ENCODE results near the gene PLAGL2.
"Not testable (repeated sequence)": the region's sequence is repeated elsewhere in the genome, so short reads cannot be mapped to it uniquely, and the experiment has no call there.

PLAGL2 gene

GRCh38 chr20:32179515-32179914 is 28.0 kb downstream of the PLAGL2 start:
- no peak for DNase-seq

GRCh38 chr20:32177696-32178095 is 29.8 kb downstream of the PLAGL2 start:
- not testable (repeated sequence) for DNase-seq

DNA sequence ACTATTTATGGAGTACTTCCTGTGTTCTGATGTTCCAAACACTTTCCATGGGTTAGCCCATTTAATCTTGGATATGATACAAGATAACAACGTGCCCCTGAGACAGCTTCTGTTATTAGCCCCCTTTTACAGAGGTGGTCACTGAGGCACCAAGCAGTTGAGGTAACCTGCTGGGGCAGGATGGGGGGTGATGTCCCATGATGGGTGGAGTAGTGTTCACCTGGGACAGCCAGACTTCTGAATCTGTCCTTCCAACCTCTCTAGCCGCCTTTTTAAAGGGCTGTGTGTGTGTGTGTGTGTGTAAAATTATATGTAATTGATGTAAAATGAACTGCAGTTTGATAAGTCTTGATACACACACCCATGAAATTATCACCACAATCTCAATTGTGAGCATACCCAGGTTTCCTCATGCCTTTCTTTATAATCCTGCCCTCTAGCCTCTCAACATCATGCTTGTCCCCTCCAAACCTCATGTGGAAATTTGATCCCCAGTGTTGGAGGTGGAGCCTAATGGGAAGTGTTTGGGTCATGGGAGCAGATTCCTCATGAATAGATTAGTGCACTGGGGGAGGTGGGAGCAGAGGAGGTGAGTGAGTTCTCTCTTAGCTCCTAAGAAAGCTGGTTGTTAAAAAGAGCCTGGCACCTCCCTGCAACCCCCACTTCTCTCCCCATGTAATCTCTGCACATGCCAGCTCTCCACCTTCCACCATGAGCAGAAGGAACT is 39.2 kb downstream of the PLAGL2 start:
- no peak for DNase-seq

- DNase-seq: no peak
These were observed 40.0 kb downstream of the PLAGL2 start for GRCh38 chr20:32167552-32167951.

GRCh38 chr20:32165836-32166545 is 41.6 kb downstream of the PLAGL2 start:
- no peak for DNase-seq

DNA sequence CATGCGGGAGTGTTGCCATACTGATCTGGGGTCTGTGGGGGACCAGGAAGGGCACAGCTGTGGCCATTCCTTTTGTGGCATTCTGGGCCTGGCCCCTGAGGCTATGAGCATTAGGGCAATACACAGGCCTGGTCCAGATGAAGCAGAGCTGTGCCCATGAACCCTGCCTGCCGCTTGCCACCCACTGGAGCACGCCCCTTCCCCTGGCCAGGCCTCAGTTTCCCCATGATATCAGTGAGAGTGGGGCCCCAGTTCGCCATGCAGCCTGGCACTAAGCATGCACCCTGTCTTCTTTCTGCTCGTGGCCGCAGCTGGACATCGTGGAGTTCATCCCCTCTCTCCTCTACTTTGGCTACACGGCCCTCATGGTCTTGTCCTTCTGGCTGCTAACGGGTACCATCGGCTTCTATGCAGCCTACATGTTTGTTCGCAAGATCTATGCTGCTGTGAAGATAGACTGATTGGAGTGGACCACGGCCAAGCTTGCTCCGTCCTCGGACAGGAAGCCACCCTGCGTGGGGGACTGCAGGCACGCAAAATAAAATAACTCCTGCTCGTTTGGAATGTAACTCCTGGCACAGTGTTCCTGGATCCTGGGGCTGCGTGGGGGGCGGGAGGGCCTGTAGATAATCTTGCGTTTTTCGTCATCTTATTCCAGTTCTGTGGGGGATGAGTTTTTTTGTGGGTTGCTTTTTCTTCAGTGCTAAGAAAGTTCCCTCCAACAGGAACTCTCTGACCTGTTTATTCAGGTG is 42.4 kb downstream of the PLAGL2 start:
- no peak for DNase-seq

DNA sequence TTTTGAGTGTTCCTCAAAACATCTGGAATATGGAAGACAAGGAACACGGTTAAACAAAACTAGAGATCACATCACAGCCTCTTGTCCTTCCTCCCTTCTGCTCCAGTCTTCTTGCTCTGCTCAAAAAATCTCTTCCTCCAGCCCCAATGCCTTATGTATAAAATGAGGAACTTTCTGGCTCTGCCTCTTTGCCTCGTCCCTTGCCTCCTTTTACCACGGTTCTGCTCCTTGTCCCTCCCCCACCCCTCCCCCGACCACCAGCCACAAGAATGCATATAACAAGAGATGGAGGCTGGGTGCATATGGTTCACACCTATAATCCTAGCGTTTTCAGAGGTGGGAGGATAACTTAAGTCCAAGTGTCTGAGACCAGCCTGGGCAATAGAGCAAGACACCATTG is 43.6 kb downstream of the PLAGL2 start:
- DNase-seq: no peak

GRCh38 chr20:32162351-32162750 is 45.2 kb downstream of the PLAGL2 start:
- no peak for DNase-seq

GRCh38 chr20:32160341-32160740 is 47.2 kb downstream of the PLAGL2 start:
- DNase-seq: no peak

DNA sequence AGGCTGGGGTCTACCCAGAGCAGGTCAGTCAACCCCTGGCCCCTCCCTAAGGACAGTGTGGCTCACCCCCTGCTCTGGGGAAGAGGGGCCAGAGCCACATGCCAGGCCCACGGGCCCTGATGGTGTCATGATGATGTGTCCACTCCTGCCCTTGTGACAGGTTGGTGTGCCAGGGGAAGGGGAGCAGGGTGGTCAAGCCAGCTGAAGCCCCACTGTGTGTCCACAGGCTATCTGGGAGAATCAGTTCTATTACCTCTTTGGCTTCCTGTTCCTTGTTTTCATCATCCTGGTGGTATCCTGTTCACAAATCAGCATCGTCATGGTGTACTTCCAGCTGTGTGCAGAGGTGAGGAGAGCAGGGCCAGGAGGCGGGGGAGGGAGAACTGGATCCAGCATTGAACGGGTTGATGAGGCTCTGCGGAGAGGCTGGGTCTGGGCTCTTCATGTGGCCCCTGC is 47.7 kb downstream of the PLAGL2 start:
- DNase-seq: no peak

- no peak for DNase-seq
These were observed 48.4 kb downstream of the PLAGL2 start for GRCh38 chr20:32158943-32159660.

DNA sequence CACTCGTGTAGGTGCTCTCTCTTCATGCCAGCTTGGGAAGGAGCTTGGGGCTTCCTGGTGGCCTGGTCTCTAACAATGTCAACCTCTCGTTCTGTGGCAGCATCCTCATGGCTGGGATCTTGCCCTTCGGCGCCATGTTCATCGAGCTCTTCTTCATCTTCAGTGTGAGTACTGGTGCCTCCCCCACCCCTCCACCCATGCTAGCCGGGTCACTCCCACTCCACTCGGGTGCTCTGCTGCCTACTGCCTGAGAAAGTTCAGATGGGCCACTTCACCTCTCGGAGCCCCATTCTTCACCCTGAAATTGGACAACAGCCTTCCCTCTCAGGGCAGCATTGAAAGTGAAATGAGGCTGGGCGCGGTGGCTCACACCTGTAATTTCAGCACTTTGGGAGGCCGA is 49.2 kb downstream of the PLAGL2 start:
- DNase-seq: no peak

- no peak for DNase-seq
These were observed 49.9 kb downstream of the PLAGL2 start for GRCh38 chr20:32157611-32158010.

DNA sequence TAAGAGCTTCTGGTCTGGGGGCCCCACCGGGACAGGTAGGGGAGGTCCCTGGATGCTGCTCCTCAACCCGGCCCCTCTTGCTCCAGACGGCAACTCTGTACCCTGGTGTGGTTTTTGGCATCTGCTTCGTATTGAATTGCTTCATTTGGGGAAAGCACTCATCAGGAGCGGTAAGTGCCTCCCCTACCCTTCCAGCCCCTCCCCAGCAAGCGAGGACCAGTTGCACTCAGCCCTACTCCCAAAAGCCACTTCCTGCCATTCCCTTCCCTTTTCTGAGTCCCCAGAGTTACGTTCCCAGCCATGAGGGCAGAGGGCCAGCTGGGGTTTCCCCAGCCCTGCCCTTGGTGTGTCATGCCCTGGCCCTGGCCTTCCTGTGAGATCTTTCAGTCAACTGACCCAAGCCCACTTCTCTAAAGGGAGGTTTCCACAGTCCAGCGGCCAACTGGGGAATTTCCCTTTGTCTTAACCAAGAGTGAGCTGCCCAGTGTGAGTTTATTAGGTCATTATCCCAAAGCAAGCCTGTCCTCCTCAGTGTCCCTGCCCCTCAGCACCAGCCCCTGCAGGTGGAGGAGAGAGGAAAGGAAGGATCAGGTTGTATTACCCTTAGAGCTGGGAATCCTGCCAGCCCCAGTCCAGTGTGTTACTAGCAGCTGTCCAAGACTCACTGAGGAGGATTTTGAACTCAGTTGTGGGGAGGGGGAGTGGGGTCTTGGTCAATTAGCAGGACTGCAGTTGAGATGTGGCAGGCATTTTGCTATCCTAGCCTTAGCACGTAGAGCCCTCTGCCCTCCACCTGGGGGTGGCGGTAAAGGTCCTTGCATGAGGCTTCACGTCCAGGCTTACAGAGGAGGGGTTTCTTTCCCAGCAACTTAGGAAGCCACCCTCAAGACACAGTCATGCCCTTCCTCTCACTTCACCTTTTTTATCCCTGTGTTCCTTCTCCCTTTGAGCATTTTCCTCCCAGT is 52.2 kb downstream of the PLAGL2 start:
- peak; percentile 36 for DNase-seq

DNA sequence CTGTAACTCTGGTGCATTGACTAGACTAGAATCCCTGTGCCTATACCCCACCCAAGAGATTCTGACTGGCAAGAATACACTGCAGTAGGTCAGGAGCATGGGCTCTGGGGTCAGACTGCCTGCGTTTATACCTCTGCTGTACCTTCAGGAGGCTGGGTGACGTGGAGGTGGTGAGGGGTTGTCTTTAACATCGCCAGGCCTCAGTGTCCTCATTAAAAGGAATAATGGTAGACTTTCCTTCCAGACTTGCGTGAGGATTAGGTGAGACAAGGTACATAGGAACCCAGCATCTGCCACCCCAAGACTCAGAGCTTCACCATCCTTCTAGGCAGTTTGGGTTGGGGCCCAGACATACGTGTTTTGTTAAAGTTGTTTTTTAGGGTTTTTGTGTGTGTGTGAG is 53.8 kb downstream of the PLAGL2 start:
- no peak for DNase-seq

DNA sequence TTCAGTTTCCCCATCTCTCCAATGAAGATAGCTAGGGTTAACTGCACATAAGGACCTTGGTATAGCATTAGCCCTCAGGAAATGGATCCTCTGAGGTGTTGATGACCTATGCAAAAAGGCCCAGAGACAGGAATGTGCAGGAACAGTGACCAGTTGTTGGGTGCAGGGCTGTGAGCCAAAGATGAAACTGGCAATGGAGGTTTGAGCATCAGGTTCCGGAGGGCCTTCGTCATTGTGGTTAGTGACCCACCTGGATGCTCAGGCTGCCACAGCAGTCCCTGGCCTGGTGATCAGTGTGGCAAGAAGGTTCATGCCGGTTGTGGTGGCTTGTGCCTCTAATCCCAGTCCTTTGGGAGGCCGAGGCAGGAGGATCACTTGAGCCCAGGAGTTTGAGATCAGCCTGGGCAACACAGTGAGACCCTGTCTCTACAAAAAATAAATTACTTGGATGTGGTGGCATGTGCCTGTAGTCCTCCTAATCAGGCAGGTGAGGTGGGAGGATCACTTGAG is 54.3 kb downstream of the PLAGL2 start:
- DNase-seq: no peak

GRCh38 chr20:32152421-32153155 is 55.0 kb downstream of the PLAGL2 start:
- no peak for DNase-seq

GRCh38 chr20:32150291-32150848 is 57.2 kb downstream of the PLAGL2 start:
- DNase-seq: no peak

DNA sequence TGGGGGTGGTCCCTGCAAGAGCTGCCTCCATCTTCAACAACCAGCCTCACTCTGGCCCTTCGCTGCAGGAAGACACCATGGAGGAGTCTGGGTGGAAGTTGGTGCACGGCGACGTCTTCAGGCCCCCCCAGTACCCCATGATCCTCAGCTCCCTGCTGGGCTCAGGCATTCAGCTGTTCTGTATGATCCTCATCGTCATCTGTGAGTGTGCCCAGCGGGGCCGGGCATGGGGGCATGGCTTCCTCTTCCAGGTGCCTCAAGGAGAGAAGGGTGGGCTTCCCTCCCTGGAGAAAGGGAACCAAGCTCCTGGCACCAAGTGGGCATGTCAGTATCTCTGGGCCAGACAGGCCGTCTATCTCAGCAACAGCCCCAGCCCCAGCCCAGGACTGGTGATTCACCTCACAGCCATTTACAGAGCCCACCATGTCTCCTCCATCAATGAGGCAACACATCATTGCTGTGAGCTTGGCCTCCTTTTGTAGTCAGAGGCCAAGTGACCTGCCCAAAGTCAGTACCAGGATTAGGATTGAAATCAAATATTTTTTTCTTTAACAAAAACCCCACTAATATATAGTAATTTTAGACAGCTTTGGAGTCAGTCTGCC is 57.9 kb downstream of the PLAGL2 start:
- DNase-seq: no peak

All from CD4-positive, alpha-beta T cell treated with Interleukin-12 subunit alpha and Interleukin-12 subunit beta, for 1 hour (primary cell).